MCF 10A (cell line): Measurements from ENCODE around the gene NENF. TPM values are rescaled to one million over a fixed set of nuclear protein-coding genes. Genes with fewer than 3 reads are reported as not detected.
"Not testable (repeated sequence)": the region's sequence is repeated elsewhere in the genome, so short reads cannot be mapped to it uniquely, and the experiment has no call there.

Source experiments
- Bru-seq: library from RNA; stranded (reverse); fragments of 400-500 nt; gene quantifications from one replicate; lab custom pipeline; 2021; lab: Mats Ljungman, UMichigan
- BruChase-seq, 2 experiments: library from RNA; stranded (reverse); fragments of 400-500 nt; gene quantifications; one replicate each; lab custom pipeline; 2021; lab: Mats Ljungman, UMichigan
- BruUV-seq: library from RNA; stranded (reverse); fragments of 400-500 nt; replicated peaks from 2 replicates; lab custom pipeline; 2021; lab: Mats Ljungman, UMichigan
- CTCF ChIA-PET: fragments of 300-600 bp; sonication (Branson Sonifier 250); formaldehyde crosslinking; extraction: SDS; loops from one replicate; lab custom pipeline; 2021; ENCODE audit warnings: antibody characterized with exemption, inconsistent platforms; lab: Yijun Ruan, JAX
- POLR2A ChIA-PET: fragments of 300-600, 350-650 bp; sonication (Branson Sonifier 250); formaldehyde crosslinking; extraction: SDS; loops from one replicate; lab custom pipeline; 2020; ENCODE audit warnings: antibody characterized with exemption, inconsistent platforms; lab: Yijun Ruan, JAX
- DNase-seq: peaks from one replicate; pipeline ENCODE4 v3.0.0-alpha.2; 2018; ENCODE audit not compliant: unreplicated experiment
- H3K27ac Mint-ChIP-seq: one replicate; pipeline ENCODE4 v1.8.0; 2022; ENCODE audit warnings: mild to moderate bottlenecking, low read depth, mixed read lengths; ENCODE audit not compliant: unreplicated experiment
- H3K27me3 Mint-ChIP-seq: one replicate; pipeline ENCODE4 v1.8.0; 2022; ENCODE audit warnings: mixed read lengths; ENCODE audit not compliant: insufficient read depth, unreplicated experiment
- H3K36me3 Mint-ChIP-seq: one replicate; pipeline ENCODE4 v1.8.0; 2022; ENCODE audit warnings: mild to moderate bottlenecking, moderate library complexity, mixed read lengths; ENCODE audit not compliant: insufficient read depth, unreplicated experiment
- H3K4me1 Mint-ChIP-seq: one replicate; pipeline ENCODE4 v1.8.0; 2022; ENCODE audit warnings: mixed read lengths; ENCODE audit not compliant: insufficient read depth, unreplicated experiment
- H3K4me3 Mint-ChIP-seq: one replicate; pipeline ENCODE4 v1.8.0; 2022; ENCODE audit warnings: mild to moderate bottlenecking, moderate library complexity, mixed read lengths; ENCODE audit not compliant: unreplicated experiment
- H3K9me3 Mint-ChIP-seq: one replicate; pipeline ENCODE4 v1.8.0; 2022; ENCODE audit warnings: mixed read lengths; ENCODE audit not compliant: unreplicated experiment
- CTCF ChIP-seq: fragments of 200-600 bp; IDR thresholded peaks from one replicate; pipeline ENCODE4 v1.8.0; 2022; ENCODE audit warnings: antibody characterized with exemption, mild to moderate bottlenecking; ENCODE audit not compliant: unreplicated experiment
- intact Hi-C: fragments of 100-400 bp; cut with micrococcal nuclease; formaldehyde crosslinking; loops from 2 replicates; pipeline ENCODE4 v1.14.1; 2022
- long read RNA-seq: library from polyadenylated mRNA; stranded (forward); transcript quantifications from one replicate; pipeline ENCODE4 v2.0.0, GENCODE V29; 2022
- total RNA-seq: library from RNA; stranded (reverse); gene quantifications from 2 replicates; pipeline ENCODE4 v1.2.3, GENCODE V29; 2022

Gene NENF
- 110 and 122 TPM in 2 replicates for total RNA-seq
- Bru-seq, nascent RNA: percentile 73 among the genes with signal in this experiment
- percentile 66 among the genes with signal in this experiment for BruChase-seq, experiment 1, labeled RNA remaining after a 6-hour chase
- BruChase-seq, experiment 2, labeled RNA remaining after a 2-hour chase: percentile 68 among the genes with signal in this experiment
- long read RNA-seq, transcript NENF-204 (3 exons, 845 nt): minor isoform, 23 of 273 reads
- long read RNA-seq, transcript NENF-201 (4 exons, 949 nt): major isoform, 233 of 273 reads
- long read RNA-seq, partial matches to known transcripts: 6 of 273 reads
- long read RNA-seq, other reads (novel, unspliced or antisense): 8 of 273 reads

DNA sequence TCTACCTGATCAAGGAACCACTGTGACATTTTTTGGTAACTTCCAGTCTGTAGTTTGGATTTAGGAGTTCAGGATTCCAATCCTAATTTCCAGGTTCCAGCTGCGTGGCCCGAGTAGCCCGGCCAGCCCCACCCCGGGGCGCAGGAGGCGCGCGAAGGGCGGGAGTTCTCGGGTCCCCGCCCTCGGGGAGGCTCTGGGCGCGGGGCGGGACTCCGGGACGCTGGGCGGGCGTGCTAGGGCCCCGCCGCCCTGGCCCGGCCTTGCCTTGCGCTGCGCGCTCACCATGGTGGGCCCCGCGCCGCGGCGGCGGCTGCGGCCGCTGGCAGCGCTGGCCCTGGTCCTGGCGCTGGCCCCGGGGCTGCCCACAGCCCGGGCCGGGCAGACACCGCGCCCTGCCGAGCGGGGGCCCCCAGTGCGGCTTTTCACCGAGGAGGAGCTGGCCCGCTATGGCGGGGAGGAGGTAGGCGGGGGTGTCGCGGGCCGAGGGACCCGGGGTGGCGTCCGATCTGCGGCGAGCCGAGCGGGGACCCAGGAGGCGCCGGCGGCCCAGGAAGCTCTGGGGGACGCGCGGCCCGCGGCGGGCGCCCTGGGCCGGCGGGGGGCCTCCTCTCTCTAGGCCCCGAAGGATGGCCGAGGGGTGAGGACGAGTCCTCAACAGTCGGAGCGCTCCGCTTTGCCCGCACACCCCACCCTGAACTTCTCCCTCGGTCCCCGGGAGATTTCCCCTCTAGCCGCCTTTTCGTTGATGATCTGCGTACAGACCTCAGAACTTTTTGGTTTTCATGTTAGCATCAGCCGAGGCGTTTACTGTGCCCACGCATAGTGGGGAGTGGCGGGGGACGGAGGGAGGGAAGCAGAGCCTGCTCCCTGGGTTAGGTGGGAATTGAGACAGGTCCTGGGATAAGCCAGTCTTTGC, at the start of gene NENF:
Gene NENF, plus strand, starts transcription at position 260 of the 916 bp plus-strand sequence. Its CDS starts 24 bp downstream, at position 284.
- Mint-ChIP-seq H3K36me3 (peaks cover 6% of the 10 kb centered on the region), H3K4me3 (peak within 1 kb of the TSS; percentile 78), H3K4me1 (peaks cover 43% of the 10 kb centered on the region), H3K9me3 (no peaks in the 10 kb centered on the region), H3K27ac (peak within 1 kb of the TSS; percentile 81), H3K27me3 (no peaks in the 10 kb centered on the region)
- no TSS peak for BruUV-seq
- intact Hi-C loops: no loop called here
- peak; percentile 96 for DNase-seq
- CTCF ChIA-PET: interaction anchor here (0.6 to 2.6 kb wide), 9 partner anchors 8 to 752 kb away, joined by 3 to 20 read pairs (median 3); no protein-coding TSS in a partner anchor
- POLR2A ChIA-PET: interaction anchor here (0.7 to 2.5 kb wide), 25 partner anchors 9 to 449 kb away, joined by 3 to 15 read pairs (median 4); partner anchors contain the start of genes ATF3, DTL, INTS7 and NSL1
- TF ChIP-seq CTCF: no peak

GRCh38 chr1:212386029-212386428, 46.7 kb upstream of the NENF start:
- intact Hi-C loops: no loop called here
- Mint-ChIP-seq H3K27ac (no peak overlapping the region), H3K4me1 (no peaks in the 10 kb centered on the region), H3K36me3 (peaks cover 14% of the 10 kb centered on the region), H3K27me3 (no peaks in the 10 kb centered on the region), H3K4me3 (no peak overlapping the region), H3K9me3 (peaks cover 11% of the 10 kb centered on the region)
- no TSS peak for BruUV-seq
- no peak for DNase-seq
- ChIA-PET POLR2A (interaction anchor here (0.6 kb wide), 1 partner anchor 1054 kb away, joined by 3 read pairs; no protein-coding TSS in a partner anchor), CTCF (interaction anchor here (0.6 to 2.5 kb wide), 5 partner anchors 8 to 420 kb away, joined by 3 to 11 read pairs (median 3); no protein-coding TSS in a partner anchor)
- no peak for TF ChIP-seq CTCF

GRCh38 chr1:212388985-212389716, 43.6 kb upstream of the NENF start:
- no TSS peak for BruUV-seq
- Mint-ChIP-seq H3K27ac (no peak overlapping the region), H3K27me3 (no peaks in the 10 kb centered on the region), H3K4me1 (no peaks in the 10 kb centered on the region), H3K9me3 (peaks cover 26% of the 10 kb centered on the region), H3K4me3 (no peak overlapping the region), H3K36me3 (peaks cover 14% of the 10 kb centered on the region)
- DNase-seq: no peak
- ChIA-PET POLR2A (interaction anchor here (0.7 kb wide), 1 partner anchor 35 kb away, joined by 6 read pairs; no protein-coding TSS in a partner anchor), CTCF (interaction anchor here (0.6 to 1.3 kb wide), 7 partner anchors 20 to 329 kb away, joined by 3 to 7 read pairs (median 5); no protein-coding TSS in a partner anchor)
- intact Hi-C loops: no loop called here
- TF ChIP-seq CTCF: no peak

DNA sequence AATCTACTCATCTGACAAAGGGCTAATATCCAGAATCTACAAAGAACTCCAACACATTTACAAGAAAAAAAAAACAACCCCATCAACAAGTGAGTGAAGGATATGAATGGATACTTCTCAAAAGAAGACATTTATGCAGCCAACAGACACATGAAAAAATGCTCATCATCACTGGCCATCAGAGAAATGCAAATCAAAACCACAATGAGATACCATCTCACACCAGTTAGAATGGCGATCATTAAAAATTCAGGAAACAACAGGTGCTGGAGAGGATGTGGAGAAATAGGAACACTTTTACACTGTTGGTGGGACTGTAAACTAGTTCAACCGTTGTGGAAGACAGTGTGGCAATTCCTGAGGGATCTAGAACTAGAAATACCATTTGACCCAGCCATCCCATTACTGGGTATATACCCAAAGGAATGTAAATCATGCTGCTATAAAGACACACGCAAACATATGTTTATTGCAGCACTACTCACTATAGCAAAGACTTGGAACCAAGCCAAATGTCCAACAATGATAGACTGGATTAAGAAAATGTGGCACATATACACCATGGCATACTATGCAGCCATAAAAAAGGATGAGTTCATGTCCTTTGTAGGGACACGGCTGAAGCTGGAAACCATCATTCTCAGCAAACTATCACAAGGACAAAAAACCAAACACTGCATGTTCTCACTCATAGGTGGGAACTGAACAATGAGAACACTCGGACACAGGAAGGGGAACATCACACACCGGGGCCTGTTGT, 36.9 kb upstream of the NENF start:
- POLR2A ChIA-PET: interaction anchor here (1.3 to 1.5 kb wide), 2 partner anchors 13 to 19 kb away, joined by 6 to 11 read pairs; partner anchors contain the start of gene PACC1
- intact Hi-C loops, H3K4me1 Mint-ChIP-seq, H3K36me3 Mint-ChIP-seq, H3K27ac Mint-ChIP-seq, BruUV-seq, H3K4me3 Mint-ChIP-seq, H3K27me3 Mint-ChIP-seq, DNase-seq: not testable (repeated sequence)
- CTCF ChIA-PET: interaction anchor here (0.6 kb wide), 1 partner anchor 35 kb away, joined by 3 read pairs; no protein-coding TSS in a partner anchor
- peaks cover 36% of the 10 kb centered on the region for H3K9me3 Mint-ChIP-seq
